HG02571 (cell line): ENCODE results near the gene VAPB.

Source experiments
- ATAC-seq: cut with Tn5 transposase; IDR thresholded peaks from one replicate; pipeline ENCODE4 v1.9.1; 2021; ENCODE audit warnings: mild to moderate bottlenecking, moderate library complexity; ENCODE audit not compliant: unreplicated experiment

Gene VAPB

GRCh38 chr20:58433759-58434158 is 44.7 kb downstream of the VAPB start:
- ATAC-seq: no peak

GRCh38 chr20:58434326-58434725 is 45.3 kb downstream of the VAPB start:
- ATAC-seq: no peak

- no peak for ATAC-seq
Measured at GRCh38 chr20:58435237-58435636, 46.2 kb downstream of the VAPB start.

- ATAC-seq: no peak
Measured at GRCh38 chr20:58436868-58437645, 48.0 kb downstream of the VAPB start.

- no peak for ATAC-seq
Measured at GRCh38 chr20:58438970-58439808, 50.2 kb downstream of the VAPB start.

- no peak for ATAC-seq
Measured at GRCh38 chr20:58440021-58440767, 51.2 kb downstream of the VAPB start.

GRCh38 chr20:58441723-58442122 is 52.7 kb downstream of the VAPB start:
- no peak for ATAC-seq

- ATAC-seq: no peak
Measured at GRCh38 chr20:58444746-58445255, 55.8 kb downstream of the VAPB start.

- ATAC-seq: no peak
Measured at GRCh38 chr20:58446264-58446959, 57.4 kb downstream of the VAPB start.

GRCh38 chr20:58446960-58447265 is 57.9 kb downstream of the VAPB start:
- ATAC-seq: no peak

GRCh38 chr20:58447511-58448391 is 58.7 kb downstream of the VAPB start:
- ATAC-seq: no peak

GRCh38 chr20:58448958-58449357 is 59.9 kb downstream of the VAPB start:
- no peak for ATAC-seq

- ATAC-seq: no peak
Measured at GRCh38 chr20:58449681-58450221, 60.7 kb downstream of the VAPB start.

GRCh38 chr20:58450254-58450653 is 61.2 kb downstream of the VAPB start:
- ATAC-seq: no peak

GRCh38 chr20:58452667-58453255 is 63.7 kb downstream of the VAPB start:
- no peak for ATAC-seq

GRCh38 chr20:58453391-58453790 is 64.4 kb downstream of the VAPB start:
- ATAC-seq: no peak

GRCh38 chr20:58454460-58454859 is 65.4 kb downstream of the VAPB start:
- no peak for ATAC-seq

- no peak for ATAC-seq
Measured at GRCh38 chr20:58457083-58457695, 68.2 kb downstream of the VAPB start.
